GM20000 (cell line): ENCODE measurements around the gene FSTL4.

ENCODE experiments used
- DNase-seq: peaks from one replicate; pipeline ENCODE4 v3.0.0; 2012; ENCODE audit warnings: low spot score
- CTCF ChIP-seq: IDR thresholded peaks from 2 replicates; pipeline ENCODE4 v1.5.1; 2012; ENCODE audit warnings: mild to moderate bottlenecking, control low read depth; ENCODE audit errors: extremely low read depth, missing control alignments

Gene FSTL4

GRCh38 chr5:133644000-133644865, 31.9 kb upstream of the FSTL4 start:
- no peak for DNase-seq
- TF ChIP-seq CTCF, result no peak

DNA sequence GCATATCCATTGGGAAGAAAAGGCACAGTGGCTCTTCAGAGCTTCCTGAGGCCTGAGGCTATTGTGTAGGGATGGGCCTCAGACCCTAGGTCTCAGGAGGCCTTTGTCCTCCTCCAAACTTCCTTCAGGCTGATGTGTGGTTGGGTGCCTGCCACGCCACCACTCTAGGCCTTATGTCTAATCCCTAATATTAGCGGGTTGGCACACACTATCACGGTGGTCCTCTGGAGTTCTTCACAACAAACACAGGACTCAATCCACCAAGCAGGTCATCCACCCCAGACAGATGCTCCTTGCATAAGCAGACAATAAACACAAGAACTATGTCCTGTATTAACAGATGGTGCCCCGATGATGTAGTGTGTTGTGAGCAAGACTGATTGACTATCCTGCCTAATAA, 31.0 kb upstream of the FSTL4 start:
- no peak for TF ChIP-seq CTCF
- no peak for DNase-seq

DNA sequence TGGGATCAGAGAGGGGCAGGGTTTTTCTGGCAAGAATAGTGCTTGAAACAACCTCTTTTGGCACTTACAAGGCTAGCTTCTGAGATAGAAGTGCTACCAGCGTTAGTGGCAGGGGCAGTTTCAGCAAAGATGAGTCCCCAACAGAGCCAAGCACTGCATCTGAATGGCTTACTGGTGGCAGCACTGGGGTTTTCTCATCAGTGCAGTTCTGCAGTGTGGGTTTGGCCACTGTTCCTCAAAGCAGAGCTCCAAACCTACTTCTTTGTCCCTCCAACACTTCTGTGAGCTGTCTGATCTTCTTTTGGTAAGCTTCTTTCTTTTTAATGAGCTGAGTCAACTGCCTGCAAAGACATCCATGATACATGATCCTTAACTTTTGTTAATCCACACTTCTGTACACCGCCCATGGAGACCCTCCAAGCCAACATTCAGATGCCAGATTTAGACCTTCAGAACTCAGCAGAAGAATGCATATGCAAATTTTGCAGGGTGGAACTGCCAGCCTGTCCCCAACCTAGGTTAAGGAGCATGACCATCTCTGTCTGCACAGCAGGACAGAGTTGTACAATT, 29.9 kb upstream of the FSTL4 start:
- TF ChIP-seq CTCF, result no peak
- DNase-seq, result no peak

- no peak for TF ChIP-seq CTCF
- DNase-seq, result no peak
Measured at GRCh38 chr5:133641683-133642082, 29.3 kb upstream of the FSTL4 start.

GRCh38 chr5:133639850-133640528, 27.6 kb upstream of the FSTL4 start:
- DNase-seq, result no peak
- TF ChIP-seq CTCF, result no peak

GRCh38 chr5:133638436-133638835, 26.1 kb upstream of the FSTL4 start:
- DNase-seq, result no peak
- TF ChIP-seq CTCF, result no peak

DNA sequence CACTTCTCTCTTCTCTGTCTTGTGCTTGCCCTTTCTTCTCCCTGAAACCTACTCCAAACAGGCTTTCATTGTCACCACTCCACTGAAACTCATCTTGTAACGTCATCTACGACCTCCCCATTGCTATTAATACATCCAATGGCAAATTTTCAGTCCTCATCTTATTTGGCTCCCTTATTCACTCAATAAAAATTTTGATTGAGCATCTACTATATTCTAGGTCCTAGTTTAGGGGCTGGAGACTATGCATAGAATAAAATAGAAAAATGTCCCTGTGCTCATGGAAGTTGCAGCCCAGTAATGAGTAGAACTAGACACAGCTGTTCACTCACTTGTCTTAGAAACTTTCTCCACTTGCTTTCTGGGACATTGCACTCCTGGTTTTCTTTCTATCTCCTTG, 24.9 kb upstream of the FSTL4 start:
- no peak for TF ChIP-seq CTCF
- DNase-seq, result no peak
